ENCODE measurements around the gene CD40.

The CD40 gene

DNA sequence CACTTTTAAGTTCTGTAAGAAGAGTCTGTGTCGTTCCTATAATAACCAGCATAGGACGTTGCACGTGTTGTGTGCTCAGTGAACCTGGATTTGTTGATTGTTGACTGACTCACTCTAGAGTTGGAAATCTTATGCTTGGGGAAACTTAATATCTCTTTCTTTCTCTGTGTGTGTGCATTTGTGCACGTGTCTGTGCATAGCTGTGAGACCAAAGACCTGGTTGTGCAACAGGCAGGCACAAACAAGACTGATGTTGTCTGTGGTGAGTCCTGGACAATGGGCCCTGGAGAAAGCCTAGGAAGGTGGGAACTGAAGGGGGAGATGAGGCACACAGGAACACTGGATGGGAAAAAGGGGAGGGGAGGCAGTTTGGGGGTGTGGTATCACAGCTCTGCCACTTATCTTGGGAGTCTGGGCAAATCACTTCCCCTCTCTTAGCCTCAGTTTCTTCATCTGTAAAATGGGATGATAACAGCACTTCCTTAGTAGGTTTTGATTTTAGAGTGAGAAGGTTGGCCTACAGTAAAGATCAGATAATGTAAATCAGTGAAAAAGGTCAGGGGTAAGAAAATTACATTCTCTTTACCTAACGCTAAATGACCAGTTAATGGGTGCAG, 8.4 kb downstream of the CD40 start:
- no peak overlapping the region for H3K4me2 ChIP-seq (ENCODE audit: insufficient read depth, low read length)
- H3K36me3 ChIP-seq (ENCODE audit: insufficient read depth, low read length), result no peaks in the 10 kb centered on the region
- H2AFZ ChIP-seq (ENCODE audit: low read depth, low read length), result no peak overlapping the region
- no peak overlapping the region for H3K4me3 ChIP-seq (ENCODE audit: low read depth in 1 of 2, low read length in 2 of 2)
- no peak for DNase-seq
- peaks cover 10% of the 10 kb centered on the region; the same call in 1 of the 2 replicates for H4K20me1 ChIP-seq (ENCODE audit: insufficient read depth, low read length)
- H3K27ac ChIP-seq (ENCODE audit: low read length), result no peak overlapping the region
- no peaks in the 10 kb centered on the region for H3K79me2 ChIP-seq (ENCODE audit: insufficient read depth, low read length)
- peaks cover 12% of the 10 kb centered on the region for H3K27me3 ChIP-seq (ENCODE audit: insufficient read depth, low read length, poor library complexity)
- H3K4me1 ChIP-seq (ENCODE audit: insufficient read depth, low read length), result no peaks in the 10 kb centered on the region
- H3K9me3 ChIP-seq (ENCODE audit: insufficient read depth, low read length, severe bottlenecking), result no peaks in the 10 kb centered on the region
- no peak for ATAC-seq (ENCODE audit: insufficient read depth, low read depth)
- no peak overlapping the region for H3K9ac ChIP-seq (ENCODE audit: low read depth, low read length)
- TF ChIP-seq, protein P1, sequence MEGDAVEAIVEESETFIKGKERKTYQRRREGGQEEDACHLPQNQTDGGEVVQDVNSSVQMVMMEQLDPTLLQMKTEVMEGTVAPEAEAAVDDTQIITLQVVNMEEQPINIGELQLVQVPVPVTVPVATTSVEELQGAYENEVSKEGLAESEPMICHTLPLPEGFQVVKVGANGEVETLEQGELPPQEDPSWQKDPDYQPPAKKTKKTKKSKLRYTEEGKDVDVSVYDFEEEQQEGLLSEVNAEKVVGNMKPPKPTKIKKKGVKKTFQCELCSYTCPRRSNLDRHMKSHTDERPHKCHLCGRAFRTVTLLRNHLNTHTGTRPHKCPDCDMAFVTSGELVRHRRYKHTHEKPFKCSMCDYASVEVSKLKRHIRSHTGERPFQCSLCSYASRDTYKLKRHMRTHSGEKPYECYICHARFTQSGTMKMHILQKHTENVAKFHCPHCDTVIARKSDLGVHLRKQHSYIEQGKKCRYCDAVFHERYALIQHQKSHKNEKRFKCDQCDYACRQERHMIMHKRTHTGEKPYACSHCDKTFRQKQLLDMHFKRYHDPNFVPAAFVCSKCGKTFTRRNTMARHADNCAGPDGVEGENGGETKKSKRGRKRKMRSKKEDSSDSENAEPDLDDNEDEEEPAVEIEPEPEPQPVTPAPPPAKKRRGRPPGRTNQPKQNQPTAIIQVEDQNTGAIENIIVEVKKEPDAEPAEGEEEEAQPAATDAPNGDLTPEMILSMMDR (IDR thresholded peaks at IDR 0.05; ENCODE audit: borderline replicate concordance, extremely low read depth, low read length, poor library complexity, severe bottlenecking), result no peak
- no peak for TF ChIP-seq EZH2 (IDR thresholded peaks at IDR 0.05; ENCODE audit: borderline replicate concordance, low read depth, low read length, severe bottlenecking)

DNA sequence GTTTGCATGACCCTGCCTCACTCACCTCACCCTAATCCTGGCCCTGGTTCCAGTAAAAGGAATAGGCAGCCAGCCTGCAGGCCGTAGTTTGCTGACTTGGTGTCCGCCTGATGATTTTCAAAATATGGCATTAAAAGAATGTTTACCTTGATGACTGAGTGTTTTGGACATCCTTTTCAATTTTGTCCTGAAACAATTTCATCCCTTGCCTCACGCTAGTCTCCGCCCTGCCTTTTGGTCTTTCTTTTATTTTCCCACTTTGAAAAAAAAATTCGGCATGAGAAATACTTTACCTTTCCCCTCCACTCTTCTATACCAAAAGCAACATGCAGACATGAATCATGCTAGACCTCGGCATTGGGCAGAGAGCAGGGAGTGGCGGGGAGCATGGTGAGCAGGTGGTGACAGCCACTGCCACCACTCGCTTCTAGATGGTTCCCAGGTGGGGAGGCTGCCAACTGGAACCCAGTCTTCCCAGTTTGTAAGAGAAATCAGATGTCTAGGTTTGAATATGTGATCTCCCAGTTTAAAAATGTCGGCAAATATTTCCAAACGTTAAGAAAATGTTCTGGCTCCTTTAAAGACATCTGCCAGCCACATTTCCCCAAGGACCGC, 9.4 kb downstream of the CD40 start:
- Histone ChIP-seq H3K79me2 (ENCODE audit: insufficient read depth, low read length) (no peaks in the 10 kb centered on the region), H3K9me3 (ENCODE audit: insufficient read depth, low read length, severe bottlenecking) (no peaks in the 10 kb centered on the region), H2AFZ (ENCODE audit: low read depth, low read length) (no peak overlapping the region), H3K9ac (ENCODE audit: low read depth, low read length) (no peak overlapping the region), H3K4me1 (ENCODE audit: insufficient read depth, low read length) (no peaks in the 10 kb centered on the region), H3K4me3 (ENCODE audit: low read depth in 1 of 2, low read length in 2 of 2) (no peak overlapping the region), H3K4me2 (ENCODE audit: insufficient read depth, low read length) (no peak overlapping the region), H3K27me3 (ENCODE audit: insufficient read depth, low read length, poor library complexity) (peaks cover 16% of the 10 kb centered on the region), H4K20me1 (ENCODE audit: insufficient read depth, low read length) (peaks cover 10% of the 10 kb centered on the region; the same call in 1 of the 2 replicates), H3K27ac (ENCODE audit: low read length) (no peak overlapping the region), H3K36me3 (ENCODE audit: insufficient read depth, low read length) (no peaks in the 10 kb centered on the region)
- DNase-seq (no peak), ATAC-seq (ENCODE audit: insufficient read depth, low read depth) (no peak)
- TF ChIP-seq EZH2 (IDR thresholded peaks at IDR 0.05; ENCODE audit: borderline replicate concordance, low read depth, low read length, severe bottlenecking), result no peak
- TF ChIP-seq, protein P1 (IDR thresholded peaks at IDR 0.05; ENCODE audit: borderline replicate concordance, extremely low read depth, low read length, poor library complexity, severe bottlenecking), result no peak

DNA sequence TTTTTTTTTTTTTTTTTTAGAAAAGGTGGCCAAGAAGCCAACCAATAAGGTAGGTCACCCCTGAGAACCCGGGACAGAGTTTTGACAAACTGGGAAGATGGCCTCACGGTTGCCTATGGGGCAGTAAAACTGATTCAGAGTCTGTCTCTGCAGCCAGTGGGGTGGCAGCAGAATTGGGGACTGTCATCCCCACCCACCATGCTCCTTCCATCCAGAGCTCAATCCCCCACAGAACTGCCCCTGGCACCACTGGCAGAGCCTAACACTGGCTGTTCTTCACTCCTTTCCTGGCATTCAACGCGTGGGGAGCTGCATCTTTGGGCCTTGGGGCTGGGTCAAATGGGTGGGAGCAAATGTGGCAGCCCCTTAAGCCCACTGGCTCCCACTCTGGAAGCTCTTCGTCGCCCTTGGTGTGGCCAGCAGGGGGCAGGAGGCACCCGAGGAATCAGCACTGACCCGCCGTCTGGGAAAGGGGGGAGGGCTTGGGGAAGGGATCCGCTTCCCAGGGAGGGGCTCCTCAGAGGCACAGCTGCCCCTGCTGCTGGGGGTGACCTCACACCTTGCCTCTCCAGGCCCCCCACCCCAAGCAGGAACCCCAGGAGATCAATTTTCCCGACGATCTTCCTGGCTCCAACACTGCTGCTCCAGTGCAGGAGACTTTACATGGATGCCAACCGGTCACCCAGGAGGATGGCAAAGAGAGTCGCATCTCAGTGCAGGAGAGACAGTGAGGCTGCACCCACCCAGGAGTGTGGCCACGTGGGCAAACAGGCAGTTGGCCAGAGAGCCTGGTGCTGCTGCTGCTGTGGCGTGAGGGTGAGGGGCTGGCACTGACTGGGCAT, 10.4 kb downstream of the CD40 start:
- Histone ChIP-seq H3K9me3 (ENCODE audit: insufficient read depth, low read length, severe bottlenecking) (no peaks in the 10 kb centered on the region), H3K4me1 (ENCODE audit: insufficient read depth, low read length) (no peaks in the 10 kb centered on the region), H3K27me3 (ENCODE audit: insufficient read depth, low read length, poor library complexity) (peaks cover 15% of the 10 kb centered on the region), H3K9ac (ENCODE audit: low read depth, low read length) (no peak overlapping the region), H3K27ac (ENCODE audit: low read length) (no peak overlapping the region), H3K79me2 (ENCODE audit: insufficient read depth, low read length) (no peaks in the 10 kb centered on the region), H4K20me1 (ENCODE audit: insufficient read depth, low read length) (peaks cover 16% of the 10 kb centered on the region), H2AFZ (ENCODE audit: low read depth, low read length) (no peak overlapping the region), H3K36me3 (ENCODE audit: insufficient read depth, low read length) (no peaks in the 10 kb centered on the region), H3K4me2 (ENCODE audit: insufficient read depth, low read length) (no peak overlapping the region), H3K4me3 (ENCODE audit: low read depth in 1 of 2, low read length in 2 of 2) (no peak overlapping the region)
- DNase-seq, result peak; percentile 29
- TF ChIP-seq, protein P1 (IDR thresholded peaks at IDR 0.05; ENCODE audit: borderline replicate concordance, extremely low read depth, low read length, poor library complexity, severe bottlenecking), result peak; percentile 65
- TF ChIP-seq EZH2 (IDR thresholded peaks at IDR 0.05; ENCODE audit: borderline replicate concordance, low read depth, low read length, severe bottlenecking), result no peak
- peak; percentile 41; the same call in 1 of the 3 replicates for ATAC-seq (ENCODE audit: insufficient read depth, low read depth)
